Gastrocnemius medialis (tissue), 4 donors: ENCODE measurements around the gene NAV2. TPM values are rescaled to one million over a fixed set of nuclear protein-coding genes. Genes with fewer than 3 reads are reported as not detected.
A peak's percentile ranks its signal among the peaks of the same experiment; 100 is the strongest.

Experiments used
- ATAC-seq, 2 donors: fragments of 150-250 bp; one replicate each; pipeline ENCODE4 v1.9.1; 2016
- DNase-seq, 2 donors: peaks; one replicate each; pipeline ENCODE4 v3.0.0-alpha.2; 2019
- H3K27ac ChIP-seq, 4 donors: fragments of 200-600 bp; sonication (generic); 1 replicate in 1 of 4; 2 replicates in 3 of 4; pipeline ENCODE4 v1.5.1; 2016 to 2018; ENCODE audit warnings: mild to moderate bottlenecking in 2 of 4, moderate library complexity in 1 of 4
- H3K27me3 ChIP-seq, 3 donors: fragments of 200-600 bp; sonication (generic) in 2 of 3; 1 replicate in 1 of 3; 2 replicates in 2 of 3; pipeline versions ENCODE4 v1.5.1 to v1.6.0; 2016 to 2019; ENCODE audit warnings: mild to moderate bottlenecking in 1 of 3, moderate library complexity in 1 of 3
- H3K36me3 ChIP-seq, 2 donors: fragments of 200-600 bp; sonication (generic) in 1 of 2; one replicate each; pipeline ENCODE4 v1.5.1; 2017 to 2018
- H3K4me1 ChIP-seq, 2 donors: fragments of 200-600 bp; sonication (generic) in 1 of 2; one replicate each; pipeline ENCODE4 v1.5.1; 2016 to 2017; ENCODE audit warnings: mild to moderate bottlenecking in 2 of 2
- H3K4me3 ChIP-seq, 4 donors: fragments of 200-600 bp; sonication (generic) in 3 of 4; 1 replicate in 1 of 4; 2 replicates in 3 of 4; pipeline ENCODE4 v1.5.1; 2016 to 2019; ENCODE audit warnings: mild to moderate bottlenecking in 2 of 4
- H3K9me3 ChIP-seq, 3 donors: fragments of 200-600 bp; sonication (generic) in 2 of 3; 1 replicate in 1 of 3; 2 replicates in 2 of 3; pipeline ENCODE4 v1.5.1; 2016 to 2019
- POLR2A ChIP-seq, 2 donors: fragments of 450-650 bp; IDR thresholded peaks; one replicate each; pipeline ENCODE4 v1.6.1; 2017; ENCODE audit warnings: antibody characterized with exemption in 2 of 2, mild to moderate bottlenecking in 2 of 2, moderate library complexity in 2 of 2
- in situ Hi-C, 4 donors: fragments of 200-750 bp; cut with MboI; loops; one replicate each; pipeline versions ENCODE4 v1.15.0 to v1.8.0; 2017; ENCODE audit warnings: low sequenced_read_pairs in 4 of 4
- intact Hi-C: fragments of 100-400 bp; cut with DNase I; formaldehyde crosslinking; loops from one replicate; pipeline ENCODE4 v1.15.1; 2023; ENCODE audit warnings: low total_unique reads
- total RNA-seq, 4 donors: library from RNA; depleted of rRNA; stranded (reverse); fragments of >200 nt; gene quantifications; one replicate each; pipeline versions ENCODE4 v1.1.0 to v1.2.3, GENCODE V29; 2016
- TF ChIP-seq, protein P1 (sequence below), 5 experiments: fragments of 450-650 bp in 3 of 5; fragments of 200-600 bp in 2 of 5; sonication (generic) in 2 of 5; IDR thresholded peaks in 4 of 5; conservative IDR thresholded peaks in 1 of 5; 1 replicate in 4 of 5; 2 replicates in 1 of 5; pipeline ENCODE4 v1.5.1; 2016 to 2019; ENCODE audit warnings: antibody characterized with exemption in 5 of 5, mild to moderate bottlenecking in 3 of 5, moderate library complexity in 3 of 5

NAV2 gene
- total RNA-seq, 4 donors from 2014 or later: 3.2 to 7.7 (median 5.5) TPM

DNA sequence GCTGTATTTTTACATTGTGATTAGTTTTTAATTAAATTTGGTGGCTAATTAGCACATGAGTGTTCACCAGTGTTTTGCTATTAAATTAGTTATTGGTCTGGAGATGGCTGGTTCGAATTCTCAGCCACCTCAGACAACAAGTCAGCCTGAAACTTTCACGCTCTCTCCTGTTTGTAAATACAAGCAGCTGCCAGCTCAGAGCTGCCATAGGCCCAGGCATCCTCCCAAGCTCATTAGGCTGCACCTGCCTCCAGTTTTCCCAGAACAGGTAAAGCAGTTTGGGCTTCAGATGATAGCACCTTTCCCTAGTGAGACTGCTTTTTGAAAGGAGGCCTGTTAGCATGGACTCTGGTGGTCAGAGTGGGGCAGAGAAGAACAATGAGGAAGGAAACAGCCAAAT, 156.8 kb downstream of the NAV2 start:
- no peak for DNase-seq
- Histone ChIP-seq H3K4me3 (no peak overlapping the region), H3K27me3 (no peaks in the 10 kb centered on the region), H3K27ac (peak overlapping the region in 1 of 4 donors; percentile 79), H3K9me3 (no peaks in the 10 kb centered on the region), H3K36me3 (no peaks in the 10 kb centered on the region), H3K4me1 (peaks cover 15 to 24% of the 10 kb centered on the region in 2 donors)
- in situ Hi-C loops (no loop called here), intact Hi-C loops (loop anchor here (2.0 kb wide), 1 partner anchor 175 kb away; no protein-coding TSS in a partner anchor)
- no peak for ATAC-seq
- TF ChIP-seq, protein P1, sequence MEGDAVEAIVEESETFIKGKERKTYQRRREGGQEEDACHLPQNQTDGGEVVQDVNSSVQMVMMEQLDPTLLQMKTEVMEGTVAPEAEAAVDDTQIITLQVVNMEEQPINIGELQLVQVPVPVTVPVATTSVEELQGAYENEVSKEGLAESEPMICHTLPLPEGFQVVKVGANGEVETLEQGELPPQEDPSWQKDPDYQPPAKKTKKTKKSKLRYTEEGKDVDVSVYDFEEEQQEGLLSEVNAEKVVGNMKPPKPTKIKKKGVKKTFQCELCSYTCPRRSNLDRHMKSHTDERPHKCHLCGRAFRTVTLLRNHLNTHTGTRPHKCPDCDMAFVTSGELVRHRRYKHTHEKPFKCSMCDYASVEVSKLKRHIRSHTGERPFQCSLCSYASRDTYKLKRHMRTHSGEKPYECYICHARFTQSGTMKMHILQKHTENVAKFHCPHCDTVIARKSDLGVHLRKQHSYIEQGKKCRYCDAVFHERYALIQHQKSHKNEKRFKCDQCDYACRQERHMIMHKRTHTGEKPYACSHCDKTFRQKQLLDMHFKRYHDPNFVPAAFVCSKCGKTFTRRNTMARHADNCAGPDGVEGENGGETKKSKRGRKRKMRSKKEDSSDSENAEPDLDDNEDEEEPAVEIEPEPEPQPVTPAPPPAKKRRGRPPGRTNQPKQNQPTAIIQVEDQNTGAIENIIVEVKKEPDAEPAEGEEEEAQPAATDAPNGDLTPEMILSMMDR (IDR thresholded peaks at IDR 0.05 in 4 of 5, conservative IDR thresholded peaks at IDR 0.05 in 1 of 5): no peak
- no peak for TF ChIP-seq POLR2A (IDR thresholded peaks at IDR 0.05)

DNA sequence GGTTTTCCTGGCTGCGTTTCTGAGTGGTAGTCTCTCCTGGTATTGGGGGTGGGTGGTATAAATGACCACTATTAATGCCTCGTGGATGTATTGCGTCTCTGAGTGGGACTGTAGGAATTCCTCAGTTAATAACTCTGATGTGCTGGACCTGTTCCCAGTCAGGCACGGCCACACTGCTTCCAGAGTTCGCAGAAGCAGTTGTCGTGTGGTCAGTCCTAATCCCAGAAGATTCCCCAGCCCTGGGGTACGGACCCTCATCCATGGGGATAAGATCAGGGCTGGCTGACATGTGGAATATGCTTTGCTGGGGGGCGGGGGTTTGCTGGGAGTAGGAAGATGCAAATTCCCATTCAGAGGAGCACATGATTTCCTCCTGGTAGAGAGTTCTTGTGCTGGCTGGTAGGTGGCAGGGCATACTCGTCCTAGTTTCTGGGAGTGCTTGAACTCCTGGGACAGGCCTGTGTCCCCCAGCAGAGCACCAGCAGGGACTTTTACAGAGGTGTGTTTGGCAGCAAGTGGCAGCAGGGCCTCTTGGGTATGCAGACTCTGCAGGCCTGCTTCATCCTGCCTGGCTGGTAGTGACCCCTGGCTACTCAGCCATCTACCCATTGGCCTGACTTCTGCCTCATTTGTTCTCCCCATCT, 157.4 kb downstream of the NAV2 start:
- H3K4me3 ChIP-seq: no peak overlapping the region
- no peaks in the 10 kb centered on the region for H3K9me3 ChIP-seq
- no peak overlapping the region for H3K27ac ChIP-seq
- in situ Hi-C loops (no loop called here), intact Hi-C loops (loop anchor here (2.0 kb wide), 1 partner anchor 175 kb away; no protein-coding TSS in a partner anchor)
- H3K36me3 ChIP-seq: no peaks in the 10 kb centered on the region
- H3K4me1 ChIP-seq: peaks cover 15 to 24% of the 10 kb centered on the region in 2 donors
- TF ChIP-seq, protein P1 (IDR thresholded peaks at IDR 0.05 in 4 of 5, conservative IDR thresholded peaks at IDR 0.05 in 1 of 5): no peak
- no peak for TF ChIP-seq POLR2A (IDR thresholded peaks at IDR 0.05)
- H3K27me3 ChIP-seq: no peaks in the 10 kb centered on the region
- DNase-seq: no peak
- ATAC-seq: no peak

DNA sequence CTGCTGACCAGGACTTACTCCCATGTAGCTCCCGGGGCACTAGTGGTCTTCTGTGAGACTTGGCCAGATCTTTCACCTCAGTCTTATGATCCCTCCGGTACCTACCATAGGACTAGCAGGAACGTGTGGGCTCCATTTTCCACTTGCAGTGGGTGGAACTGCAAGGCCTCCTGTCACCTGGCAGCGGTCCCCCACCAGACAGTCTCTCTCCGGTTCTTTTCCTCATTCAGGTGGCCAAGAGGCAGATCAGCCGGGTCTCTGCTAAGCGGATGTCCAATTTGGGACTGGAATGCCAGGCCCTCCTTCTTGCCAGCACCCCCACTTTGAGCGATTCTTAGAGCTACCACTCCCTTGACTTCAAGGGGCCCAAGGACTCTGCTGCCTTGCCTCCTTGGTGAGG, 158.9 kb downstream of the NAV2 start:
- no peaks in the 10 kb centered on the region for H3K27me3 ChIP-seq
- H3K4me3 ChIP-seq: no peak overlapping the region
- DNase-seq: no peak
- no peaks in the 10 kb centered on the region for H3K9me3 ChIP-seq
- no peak overlapping the region for H3K27ac ChIP-seq
- ATAC-seq: no peak
- intact Hi-C loops (no loop called here), in situ Hi-C loops (no loop called here)
- H3K4me1 ChIP-seq: peaks cover 15 to 24% of the 10 kb centered on the region in 2 donors
- no peaks in the 10 kb centered on the region for H3K36me3 ChIP-seq
- TF ChIP-seq, protein P1 (IDR thresholded peaks at IDR 0.05 in 4 of 5, conservative IDR thresholded peaks at IDR 0.05 in 1 of 5): no peak
- TF ChIP-seq POLR2A (IDR thresholded peaks at IDR 0.05): no peak

DNA sequence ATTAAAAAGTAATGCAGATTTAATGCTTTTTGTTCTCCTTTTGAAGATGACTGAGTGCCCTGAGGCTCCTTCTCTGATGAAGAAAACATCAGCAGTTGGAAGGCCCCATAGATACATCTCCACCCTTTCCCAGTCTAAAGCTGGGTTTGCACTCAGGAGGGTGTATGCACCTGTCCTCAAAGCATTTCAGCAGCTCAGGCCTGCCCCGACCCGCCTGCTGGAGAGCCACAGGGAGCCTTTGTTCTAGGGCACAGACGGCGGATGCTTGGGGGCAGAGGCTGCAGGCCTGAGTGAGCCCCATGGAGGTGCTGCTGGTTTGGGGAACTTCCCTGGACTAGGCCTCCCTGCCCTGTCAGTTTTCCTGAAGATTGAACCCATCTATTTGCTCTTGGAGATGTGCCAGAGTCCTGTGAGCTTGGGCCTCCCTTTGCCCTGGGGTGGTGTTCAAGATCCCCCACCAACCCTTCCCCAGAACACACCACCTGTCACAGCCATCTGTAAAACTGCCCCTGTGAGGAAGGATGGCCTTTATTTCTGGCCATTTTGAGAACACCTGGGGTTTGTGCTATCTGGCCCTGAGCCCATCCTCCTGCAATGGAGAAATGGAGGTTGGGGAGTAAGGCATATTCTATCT, 160.0 kb downstream of the NAV2 start:
- Histone ChIP-seq H3K9me3 (no peaks in the 10 kb centered on the region), H3K4me3 (no peak overlapping the region), H3K27ac (no peak overlapping the region), H3K36me3 (no peaks in the 10 kb centered on the region), H3K4me1 (peaks cover 15 to 19% of the 10 kb centered on the region in 2 donors), H3K27me3 (no peaks in the 10 kb centered on the region)
- no peak for ATAC-seq
- in situ Hi-C loops: no loop called here
- DNase-seq: no peak
- intact Hi-C loops: no loop called here
- TF ChIP-seq POLR2A (IDR thresholded peaks at IDR 0.05): no peak
- TF ChIP-seq, protein P1 (IDR thresholded peaks at IDR 0.05 in 4 of 5, conservative IDR thresholded peaks at IDR 0.05 in 1 of 5): no peak
